ENCODE data around the gene HDAC5.
"Not testable (repeated sequence)": the region's sequence is repeated elsewhere in the genome, so short reads cannot be mapped to it uniquely, and the experiment has no call there.

Gene HDAC5

GRCh38 chr17:44123356-44124117 is at the start of gene HDAC5:
Gene HDAC5 (minus strand): TSS chr17:44123641. CDS start chr17:44117515, 6,126 bp downstream.
- peak; percentile 97 for DNase-seq

DNA sequence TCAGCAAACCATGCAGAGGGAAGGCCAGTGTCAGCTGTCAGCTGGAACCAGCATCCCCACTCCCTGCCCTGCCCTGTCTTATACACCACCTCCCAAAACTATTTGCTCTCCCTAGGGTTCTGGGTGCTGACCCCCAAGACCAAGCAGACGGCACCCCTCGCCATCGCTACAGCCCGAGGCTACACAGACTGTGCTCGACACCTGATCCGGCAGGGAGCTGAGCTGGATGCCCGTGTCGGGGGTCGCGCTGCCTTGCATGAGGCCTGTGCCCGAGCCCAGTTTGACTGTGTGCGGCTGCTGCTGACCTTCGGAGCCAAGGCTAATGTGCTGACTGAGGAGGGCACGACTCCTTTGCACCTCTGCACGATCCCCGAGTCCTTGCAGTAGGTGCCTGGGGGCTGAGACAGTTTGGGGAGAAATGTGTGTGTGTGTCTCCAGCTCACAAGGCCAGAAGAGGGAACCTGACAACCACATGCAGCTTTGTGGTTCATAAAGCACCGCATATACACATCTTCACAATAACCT is 48.6 kb upstream of the HDAC5 start:
- DNase-seq = no peak

DNA sequence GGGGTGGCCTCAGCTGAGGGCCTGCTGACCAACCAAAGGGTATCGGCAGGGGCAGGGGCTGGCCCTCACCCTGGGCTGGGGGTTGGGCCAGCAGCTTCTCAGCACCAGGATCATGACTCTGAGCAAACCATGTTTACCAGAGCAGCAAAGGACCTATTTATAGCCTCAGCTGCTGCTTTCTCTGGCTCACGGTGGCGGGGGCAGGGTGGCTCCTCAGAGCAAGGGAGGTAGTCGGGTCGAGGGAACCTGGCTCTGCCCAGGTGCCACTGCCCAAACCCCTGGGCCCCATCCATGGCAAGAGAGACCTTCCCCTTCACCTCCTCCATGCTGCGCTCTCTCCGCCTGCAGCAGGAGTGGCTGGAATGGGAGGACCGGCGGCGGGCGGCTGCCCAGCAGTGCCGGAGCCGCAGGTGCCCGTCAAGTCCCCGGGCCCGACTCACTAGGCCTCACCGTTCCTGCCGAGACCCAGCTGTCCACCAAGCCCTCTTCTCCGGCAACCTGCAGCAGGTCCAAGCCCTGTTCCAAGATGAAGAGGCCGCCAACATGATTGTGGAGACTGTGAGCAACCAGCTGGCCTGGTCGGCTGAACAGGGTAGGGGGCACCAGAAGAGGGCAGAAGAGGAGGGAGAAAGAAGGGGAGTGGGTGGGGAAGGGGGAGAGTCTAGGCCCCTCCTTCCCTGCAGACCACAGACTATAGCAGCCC is 47.2 kb upstream of the HDAC5 start, which contains the start of gene ASB16:
TSS of gene ASB16 (plus strand) at position 206 of the 703 bp plus-strand sequence. CDS start at position 292, 86 bp downstream.
- no peak for DNase-seq

DNA sequence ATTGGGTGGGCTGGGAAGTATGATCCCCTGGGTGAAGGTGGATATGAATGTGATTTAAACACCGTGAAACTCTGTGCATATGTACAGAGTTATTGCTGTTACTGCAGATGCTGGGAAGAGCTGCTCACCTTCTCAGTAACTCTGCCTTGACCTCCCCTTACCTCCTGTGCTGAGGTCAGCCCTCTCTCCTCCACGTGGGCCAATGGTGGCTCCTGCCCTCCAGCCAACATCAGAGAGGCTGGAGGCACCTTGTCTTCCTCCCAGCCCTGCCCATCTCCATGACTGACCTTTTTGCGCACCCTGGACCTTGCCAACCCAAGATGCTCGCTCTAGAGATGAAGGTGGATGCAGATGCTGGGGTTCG is 46.7 kb upstream of the HDAC5 start:
- no peak for DNase-seq

- DNase-seq = no peak
Measured at GRCh38 chr17:44167181-44167861, 43.9 kb upstream of the HDAC5 start.

DNA sequence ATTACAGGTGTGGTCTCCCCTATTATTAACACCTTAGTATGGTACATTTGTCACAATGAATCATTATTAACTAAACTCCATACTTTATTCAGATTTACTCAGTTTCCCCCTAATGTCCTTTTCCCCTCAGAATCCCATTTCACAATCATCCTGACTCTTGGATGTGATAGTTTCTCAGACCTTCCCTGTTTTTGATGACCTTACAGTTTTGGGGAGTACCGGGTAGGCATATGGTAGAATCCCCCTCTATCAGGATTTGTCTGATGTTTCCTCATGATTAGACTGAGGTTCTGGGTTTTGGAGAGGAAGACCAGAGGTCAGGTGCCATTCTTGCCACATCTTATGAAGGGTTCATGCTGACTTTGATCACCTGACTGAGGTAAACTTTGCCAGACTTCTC is 41.0 kb upstream of the HDAC5 start:
- no peak for DNase-seq

DNA sequence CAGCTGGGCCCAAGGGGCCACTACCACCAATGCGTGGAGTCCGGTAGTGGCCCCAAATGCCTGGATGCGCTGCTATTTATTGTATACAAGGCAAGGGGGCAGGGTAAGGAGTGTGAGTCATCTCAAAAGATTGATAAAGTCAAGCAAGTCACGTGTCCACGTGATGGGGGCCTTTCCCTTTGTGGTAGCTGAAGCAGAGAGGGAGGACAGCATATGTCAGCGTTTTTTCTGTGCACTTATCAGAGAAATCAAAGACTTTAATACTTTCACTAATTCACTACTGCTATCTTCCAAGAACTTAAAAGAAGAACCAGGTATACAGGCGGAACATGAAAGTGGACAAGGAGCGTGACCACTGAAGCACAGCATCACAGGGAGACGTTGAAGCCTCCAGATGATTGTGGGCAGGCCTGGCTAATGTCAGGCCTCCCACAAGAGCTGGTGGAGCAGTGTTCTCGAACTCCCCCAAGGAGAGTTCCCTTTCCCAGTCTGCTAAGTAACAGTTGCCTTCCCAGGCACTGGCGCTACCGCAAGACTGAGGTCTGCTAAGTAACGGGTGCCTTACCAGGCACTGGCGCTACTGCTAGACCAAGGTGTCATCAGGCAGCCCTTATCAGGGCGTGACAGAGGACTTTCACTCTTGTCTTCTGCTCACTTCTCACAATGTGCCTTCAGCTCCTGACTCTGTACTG is 36.2 kb upstream of the HDAC5 start:
- DNase-seq = peak; percentile 85

DNA sequence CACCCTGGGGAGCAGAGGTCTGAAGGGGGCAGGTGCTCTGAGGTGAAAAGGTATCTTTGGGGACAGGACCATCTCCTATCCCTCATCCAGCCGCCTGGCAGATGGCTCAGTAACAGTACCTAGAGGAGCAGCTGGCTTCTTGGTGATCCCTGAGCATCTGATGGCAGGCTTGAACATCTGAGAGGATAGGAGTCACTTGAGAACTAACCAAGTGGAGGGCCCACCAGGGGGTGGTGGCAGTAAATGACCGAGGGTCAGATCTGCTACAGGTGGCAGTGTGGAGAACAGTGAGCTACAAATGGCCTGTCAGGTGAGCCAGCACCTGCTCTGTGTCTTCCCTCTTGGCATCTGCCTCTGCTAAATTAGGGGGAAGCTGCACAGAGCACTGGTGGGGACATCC is 32.0 kb upstream of the HDAC5 start:
- DNase-seq = no peak

GRCh38 chr17:44152875-44153274 is 29.4 kb upstream of the HDAC5 start:
- DNase-seq = no peak

DNA sequence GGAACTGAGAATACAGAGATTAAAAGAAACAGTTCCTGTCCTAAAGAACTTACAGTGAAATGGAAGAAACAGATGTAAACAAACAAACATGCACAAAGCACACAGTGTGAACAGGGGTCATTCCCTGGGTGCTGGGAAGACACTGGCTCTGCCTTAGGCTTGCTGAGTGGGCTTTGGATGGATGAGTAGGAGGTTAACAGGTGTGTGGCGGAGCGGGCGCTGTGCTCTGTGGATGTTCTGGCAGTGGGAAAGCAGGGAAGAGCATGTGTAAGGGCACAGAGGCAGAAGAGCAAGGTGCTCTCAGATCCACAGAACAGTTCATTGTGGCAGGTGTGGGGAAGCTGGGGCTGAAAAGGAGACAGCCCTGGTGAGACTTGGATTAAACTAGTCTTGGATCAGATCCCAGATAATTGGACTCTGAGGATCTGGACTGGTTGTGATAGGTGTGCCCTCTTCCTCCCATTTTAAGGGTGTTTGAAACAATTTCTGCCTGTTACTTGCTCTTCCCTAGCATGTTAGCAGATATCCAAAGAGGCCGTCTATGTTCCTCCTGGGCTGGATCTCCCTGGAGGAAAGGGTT is 26.4 kb upstream of the HDAC5 start:
- no peak for DNase-seq

DNA sequence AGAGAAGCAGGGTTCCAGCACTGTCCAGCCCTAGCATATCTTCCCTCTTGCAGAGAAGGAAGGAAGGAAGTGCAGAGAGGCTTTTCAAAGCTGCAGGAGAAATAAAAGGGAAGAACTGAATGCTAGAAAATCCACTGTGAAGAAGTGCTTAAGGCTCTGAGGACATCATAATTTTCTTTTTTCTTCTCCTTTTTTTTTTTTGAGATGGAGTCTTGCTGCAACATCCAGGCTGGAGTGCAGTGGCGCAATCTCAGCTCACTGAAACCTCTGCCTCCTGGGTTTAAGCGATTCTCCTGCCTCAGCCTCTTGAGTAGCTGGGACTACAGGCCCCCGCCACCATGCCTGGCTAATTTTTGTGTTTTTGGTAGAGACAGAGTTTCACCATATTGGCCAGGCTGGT is 25.6 kb upstream of the HDAC5 start:
- not testable (repeated sequence) for DNase-seq

- DNase-seq = no peak
Measured at GRCh38 chr17:44147812-44148211, 24.4 kb upstream of the HDAC5 start.

DNA sequence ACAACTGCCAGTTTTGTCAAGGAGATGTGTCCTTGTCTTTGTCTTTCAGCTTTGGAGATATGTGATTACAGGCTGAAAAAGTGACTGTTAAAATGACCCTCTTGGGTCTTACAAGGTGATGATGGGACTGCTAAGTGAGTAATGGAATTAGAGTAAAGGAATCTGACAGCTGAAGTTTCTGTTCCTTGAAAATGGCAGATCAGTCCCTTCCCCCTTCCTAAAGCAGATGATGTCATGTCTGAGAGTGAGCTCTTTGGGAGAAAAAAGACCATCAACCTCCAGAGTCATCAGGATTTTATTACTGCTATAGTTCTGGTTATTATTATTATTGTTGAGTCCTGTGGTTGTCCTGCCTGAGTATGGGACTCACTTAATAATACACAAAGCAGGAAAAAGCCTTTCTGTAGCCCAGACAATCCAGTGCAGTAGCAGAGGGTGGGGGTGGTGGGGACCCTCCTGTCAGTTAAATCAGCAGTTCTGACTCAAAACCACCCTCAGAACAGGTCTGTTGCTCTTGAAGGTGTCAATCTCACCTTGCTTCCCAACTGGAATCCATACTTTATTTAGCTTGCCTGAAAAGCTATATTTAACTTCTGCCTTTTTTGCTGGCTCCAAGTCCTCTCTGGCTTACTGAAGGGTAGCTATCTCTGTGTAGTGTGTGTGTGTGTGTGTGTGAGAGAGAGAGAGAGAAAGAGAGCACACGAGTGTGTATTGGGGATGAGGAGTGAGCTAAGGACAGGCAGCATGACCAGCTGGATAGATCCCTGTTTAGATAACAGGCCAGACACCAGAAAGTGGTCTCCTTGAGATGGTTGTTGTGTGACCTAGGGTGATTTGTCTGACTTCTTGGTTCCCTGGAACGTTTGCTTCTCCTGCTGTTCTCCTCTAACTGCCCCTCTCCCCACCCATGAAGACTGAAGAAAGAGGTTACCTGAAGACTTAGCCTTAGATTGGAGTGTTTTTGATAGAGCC is 23.2 kb upstream of the HDAC5 start:
- DNase-seq = no peak

DNA sequence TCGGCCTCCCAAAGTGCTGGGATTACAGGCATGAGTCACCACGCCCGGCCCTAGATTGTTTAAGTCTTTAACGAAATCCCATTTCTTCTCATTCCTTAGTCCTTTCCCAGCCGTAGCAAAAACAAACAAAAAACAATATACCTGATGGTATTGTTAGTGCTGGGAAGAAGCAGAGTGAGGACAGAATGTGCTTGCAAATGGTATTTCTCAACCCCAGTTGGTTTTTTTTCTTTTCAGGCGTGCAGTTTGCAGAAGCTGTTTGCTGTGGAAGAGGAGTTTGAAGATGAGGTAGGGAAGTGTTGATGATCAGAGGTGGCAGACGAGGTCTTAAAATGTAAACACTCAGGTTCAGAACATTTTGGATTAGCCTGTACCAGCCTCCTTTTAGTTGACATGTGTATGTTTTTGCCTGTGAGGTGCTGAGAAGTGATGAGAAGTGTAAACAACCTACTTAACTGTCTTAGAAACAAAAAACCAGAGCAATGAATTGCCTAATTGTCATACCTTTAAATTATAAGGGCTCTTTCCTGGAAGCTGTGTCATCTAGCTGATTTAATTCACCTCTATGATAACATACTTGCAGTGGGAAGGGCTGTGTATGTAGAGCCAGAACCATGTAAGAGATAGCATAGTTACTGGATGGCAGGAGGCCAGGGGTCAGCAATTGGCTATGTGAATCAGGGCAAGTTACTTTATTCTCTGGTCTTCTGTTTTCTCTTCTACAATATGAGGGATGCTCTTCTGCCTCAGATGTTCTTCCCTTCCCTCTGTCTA is 21.7 kb upstream of the HDAC5 start:
- DNase-seq = no peak

- DNase-seq = not testable (repeated sequence)
Measured at GRCh38 chr17:44143921-44144320, 20.5 kb upstream of the HDAC5 start.

- DNase-seq = peak; percentile 69
Measured at GRCh38 chr17:44137891-44138709, 14.7 kb upstream of the HDAC5 start.

DNA sequence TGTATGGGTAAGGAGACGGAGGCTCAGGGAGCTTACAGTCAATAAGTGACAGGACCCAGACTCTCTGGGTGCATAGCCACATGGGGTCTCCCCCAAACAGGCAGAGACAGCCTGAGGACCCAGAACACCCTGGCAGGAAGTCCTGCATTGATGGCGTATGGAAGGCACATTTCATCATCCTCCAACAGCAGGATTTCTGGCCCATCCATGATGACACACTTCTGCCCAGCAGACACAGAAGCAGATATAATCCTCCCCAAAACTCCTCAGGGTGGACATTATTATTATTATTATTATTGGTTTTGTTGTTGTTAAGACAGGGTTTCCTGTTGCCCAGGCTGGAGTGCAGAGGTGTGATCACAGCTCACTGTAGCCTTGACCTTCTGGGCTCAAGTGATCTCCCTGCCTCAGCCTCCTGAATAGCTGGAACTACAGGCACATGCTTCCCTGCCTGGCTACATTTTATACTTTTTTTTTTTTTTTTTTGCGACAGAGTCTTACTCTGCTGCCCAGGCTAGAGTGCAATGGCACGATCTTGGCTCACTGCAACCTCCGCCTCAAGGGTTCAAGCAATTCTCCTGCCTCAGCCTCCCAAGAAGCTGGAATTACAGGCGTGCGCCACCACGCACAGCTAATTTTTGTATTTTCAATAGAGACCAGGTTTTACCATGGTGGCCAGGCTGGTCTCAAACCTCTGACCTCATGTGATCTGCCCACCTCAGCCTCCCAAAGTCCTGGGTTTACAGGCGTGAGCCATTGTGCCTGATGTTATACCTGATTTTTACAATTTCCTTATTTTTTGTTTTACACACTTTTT is 11.5 kb upstream of the HDAC5 start:
- no peak for DNase-seq

DNA sequence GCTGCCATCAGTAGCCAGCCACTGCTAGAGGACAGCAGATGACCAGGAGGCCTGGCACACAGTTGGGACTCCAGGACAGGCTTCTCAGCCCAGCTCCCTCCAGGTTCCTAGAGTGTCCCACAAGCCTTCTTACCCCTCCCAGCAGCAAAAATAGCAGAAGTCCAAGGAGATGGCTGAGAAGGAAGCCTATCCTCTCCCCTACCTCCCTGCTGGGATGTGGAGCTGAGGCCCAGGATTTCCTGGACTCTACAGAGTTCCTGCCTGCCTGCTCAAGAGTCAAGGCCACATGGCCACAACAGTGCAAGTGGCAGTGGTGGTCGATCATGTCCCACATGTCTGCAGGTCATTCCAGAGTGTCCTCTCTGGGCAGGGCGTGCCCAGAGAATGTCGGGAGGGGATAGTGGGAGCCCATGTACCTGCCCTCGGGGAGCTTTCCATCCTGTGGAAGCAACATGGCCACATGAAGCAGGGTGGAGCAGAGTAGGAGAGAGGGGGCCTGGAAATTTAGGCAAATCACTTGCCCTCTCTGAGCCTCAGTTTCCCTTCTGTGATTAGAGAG is 10.6 kb upstream of the HDAC5 start:
- DNase-seq = no peak
